GM12878 (cell line): ENCODE data around the gene CRB1. TPM values are rescaled to one million over a fixed set of nuclear protein-coding genes. Genes with fewer than 3 reads are reported as not detected.

Experiments
- ATAC-seq: fragments of 200-7000 bp; cut with Tn5 transposase; 3 replicates; pipeline ENCODE4 v1.9.1; 2020; ENCODE audit warnings: mild to moderate bottlenecking, moderate library complexity
- BruUV-seq: library from RNA; stranded (reverse); fragments of 400-500 nt; replicated peaks from 2 replicates; lab custom pipeline; 2021; lab: Mats Ljungman, UMichigan
- CTCF ChIA-PET: fragments of 300-600 bp; sonication (Branson Sonifier 250); formaldehyde crosslinking; extraction: SDS; loops from one replicate; lab custom pipeline; 2021; ENCODE audit warnings: inconsistent platforms; lab: Yijun Ruan, JAX
- POLR2A ChIA-PET: fragments of 350-600 bp; formaldehyde crosslinking; extraction: SDS; loops from one replicate; lab custom pipeline; 2021; ENCODE audit warnings: inconsistent platforms; lab: Charles Lee
- RAD21 ChIA-PET: fragments of 300-600 bp; sonication (Branson Sonifier 250); formaldehyde crosslinking; loops from one replicate; lab custom pipeline; 2023; ENCODE audit warnings: antibody characterized with exemption; ENCODE audit not compliant: unreplicated experiment; lab: Charles Lee
- SMC1A ChIA-PET: fragments of 300-600 bp; sonication (Branson Sonifier 250); formaldehyde crosslinking; loops from one replicate; lab custom pipeline; 2023; ENCODE audit not compliant: unreplicated experiment, uncharacterized antibody; lab: Charles Lee
- DNase-seq: peaks from one replicate; pipeline ENCODE4 v3.0.0-alpha.2; 2011; ENCODE audit warnings: low read depth, low spot score
- FAIRE-seq: peaks from 3 replicates; lab custom pipeline; 2011; peaks lifted over from hg19 to GRCh38; lab: Jason Lieb, UNC
- H2AFZ ChIP-seq: 2 replicates; pipeline ENCODE4 v1.6.0; 2011; ENCODE audit warnings: low read depth, low read length, control low read depth; ENCODE audit not compliant: control insufficient read depth
- H3K27ac ChIP-seq: 2 replicates; pipeline ENCODE4 v1.5.1; 2011; ENCODE audit warnings: control low read depth; ENCODE audit not compliant: control insufficient read depth, insufficient read depth
- H3K27me3 ChIP-seq, 2 experiments: replicated peaks in 1 of 2; 2 replicates each; pipeline versions ENCODE4 v1.6.0 to v1.6.1; 2011; ENCODE audit warnings: low read length in 1 of 2; ENCODE audit not compliant: control insufficient read depth in 2 of 2, insufficient read depth in 2 of 2
- H3K36me3 ChIP-seq, 2 experiments: 2 replicates each; pipeline ENCODE4 v1.5.1; 2011; ENCODE audit warnings: low read length in 1 of 2; ENCODE audit not compliant: control insufficient read depth in 2 of 2, insufficient read depth in 2 of 2
- H3K4me1 ChIP-seq: 2 replicates; pipeline ENCODE4 v1.6.1; 2011; ENCODE audit warnings: mild to moderate bottlenecking, low read length, moderate library complexity, mixed read lengths; ENCODE audit not compliant: control insufficient read depth, insufficient read depth
- H3K4me2 ChIP-seq: 2 replicates; pipeline ENCODE4 v1.6.0; 2011; ENCODE audit warnings: control low read depth; ENCODE audit not compliant: control insufficient read depth, insufficient read depth
- H3K4me3 ChIP-seq: fragments of 200-600 bp; sonication (generic); 2 replicates; pipeline ENCODE4 v1.5.1; 2016
- H3K79me2 ChIP-seq: 2 replicates; pipeline ENCODE4 v1.6.0; 2011; ENCODE audit warnings: low read length; ENCODE audit not compliant: control insufficient read depth, insufficient read depth
- H3K9ac ChIP-seq: 2 replicates; pipeline ENCODE4 v1.8.0; 2011; ENCODE audit warnings: low read length, control low read depth, mixed read lengths; ENCODE audit not compliant: control insufficient read depth, insufficient read depth
- H3K9me3 ChIP-seq: replicated peaks from 3 replicates; pipeline ENCODE4 v1.5.1; 2011; ENCODE audit warnings: mild to moderate bottlenecking, low read length; ENCODE audit not compliant: control insufficient read depth, insufficient read depth
- H4K20me1 ChIP-seq: 2 replicates; pipeline ENCODE4 v1.6.0; 2011; ENCODE audit not compliant: control insufficient read depth, insufficient read depth
- ATF3 ChIP-seq: IDR thresholded peaks from 2 replicates; pipeline ENCODE4 v1.6.1; 2011; ENCODE audit warnings: low read depth, mild to moderate bottlenecking, low read length, moderate library complexity, borderline replicate concordance; ENCODE audit errors: extremely low read depth
- ATF7 ChIP-seq: fragments of 450-650 bp; IDR thresholded peaks from 2 replicates; pipeline ENCODE4 v1.6.1; 2016; ENCODE audit warnings: low read depth, mild to moderate bottlenecking
- CREB1 ChIP-seq: IDR thresholded peaks from 2 replicates; pipeline ENCODE4 v1.6.1; 2012; ENCODE audit warnings: low read depth, mild to moderate bottlenecking, inconsistent platforms
- DPF2 ChIP-seq: fragments of 450-650 bp; IDR thresholded peaks from 2 replicates; pipeline ENCODE4 v1.6.1; 2017; ENCODE audit warnings: mild to moderate bottlenecking
- ESRRA ChIP-seq: IDR thresholded peaks from 2 replicates; pipeline ENCODE4 v1.6.1; 2012; ENCODE audit warnings: mild to moderate bottlenecking, low read length, improper control_type of control experiment
- EZH2 ChIP-seq: IDR thresholded peaks from 2 replicates; pipeline ENCODE4 v1.6.1; 2012; ENCODE audit warnings: low read depth, mild to moderate bottlenecking, control low read depth, inconsistent platforms, low read length, borderline replicate concordance; ENCODE audit not compliant: control insufficient read depth
- FOXK2 ChIP-seq: fragments of 450-650 bp; IDR thresholded peaks from 2 replicates; pipeline ENCODE4 v1.6.1; 2017; ENCODE audit warnings: mild to moderate bottlenecking, moderate library complexity
- JUND ChIP-seq: IDR thresholded peaks from 2 replicates; pipeline ENCODE4 v1.6.1; 2012; ENCODE audit warnings: low read depth, mild to moderate bottlenecking, low read length, improper control_type of control experiment, moderate library complexity
- KAT2A ChIP-seq: conservative IDR thresholded peaks from 2 replicates; pipeline ENCODE4 v1.6.1; 2011; ENCODE audit warnings: low read depth, low read length; ENCODE audit not compliant: control insufficient read depth
- MLLT1 ChIP-seq: fragments of 450-650 bp; IDR thresholded peaks from 2 replicates; pipeline ENCODE4 v1.6.1; 2016; ENCODE audit warnings: mild to moderate bottlenecking
- MTA3 ChIP-seq: IDR thresholded peaks from 2 replicates; pipeline ENCODE4 v1.6.1; 2012; ENCODE audit warnings: low read length, inconsistent platforms, borderline replicate concordance
- NFIC ChIP-seq: IDR thresholded peaks from 2 replicates; pipeline ENCODE4 v1.6.1; 2012; ENCODE audit warnings: low read depth, mild to moderate bottlenecking, inconsistent platforms, low read length, moderate library complexity
- PAX5 ChIP-seq: IDR thresholded peaks from 2 replicates; pipeline ENCODE4 v1.6.1; 2011; ENCODE audit warnings: low read depth, low read length, borderline replicate concordance
- PAX8 ChIP-seq: fragments of 450-650 bp; IDR thresholded peaks from 2 replicates; pipeline ENCODE4 v1.6.1; 2017; ENCODE audit warnings: mild to moderate bottlenecking, moderate library complexity
- PKNOX1 ChIP-seq: fragments of 450-650 bp; IDR thresholded peaks from 2 replicates; pipeline ENCODE4 v1.6.1; 2016; ENCODE audit warnings: mild to moderate bottlenecking
- PML ChIP-seq: IDR thresholded peaks from 2 replicates; pipeline ENCODE4 v1.6.1; 2012; ENCODE audit warnings: low read length, inconsistent platforms
- RFX5 ChIP-seq: IDR thresholded peaks from 2 replicates; pipeline ENCODE4 v1.6.1; 2011; ENCODE audit warnings: low read depth, low read length, improper control_type of control experiment
- ZBED1 ChIP-seq: IDR thresholded peaks from 2 replicates; pipeline ENCODE4 v1.6.1; 2016; ENCODE audit warnings: borderline replicate concordance
- ZNF384 ChIP-seq: IDR thresholded peaks from 2 replicates; pipeline ENCODE4 v1.6.1; 2012; ENCODE audit warnings: low read depth, mild to moderate bottlenecking, low read length, improper control_type of control experiment, borderline replicate concordance
- WGBS: methylation state at CpG from one replicate; pipeline ENCODE4 v1.1.6; 2016; ENCODE audit warnings: low lambda C conversion rate; ENCODE audit not compliant: insufficient replicate concordance, insufficient coverage; ENCODE audit errors: missing lambda C conversion rate; 5-methylcytosine and 5-hydroxymethylcytosine counted together
- in situ Hi-C: fragments of 300-500 bp; cut with MboI; formaldehyde crosslinking; loops from 9 replicates; pipeline ENCODE4 v1.14.3; 2018; ENCODE audit warnings: mixed read lengths
- intact Hi-C: fragments of 100-400 bp; cut with micrococcal nuclease; formaldehyde crosslinking; loops from one replicate; pipeline ENCODE4 v1.14.2; 2022; ENCODE audit not compliant: unreplicated experiment
- polyA plus RNA-seq, 11 experiments: library from polyadenylated mRNA; depleted of rRNA in 4 of 11; unstranded in 6 of 11; stranded (reverse) in 5 of 11; fragments of >200 nt; fragmentation: Nextera tagmentation in 4 of 11; fragmentation: Illumina TruSeq in 1 of 11; extraction: Ambion mirVana in 4 of 11; extraction: Trizol in 1 of 11; gene quantifications; 1 replicate in 1 of 11; 2 replicates in 10 of 11; pipeline versions ENCODE4 v1.2.1 to v1.2.3, GENCODE V29; 2011 to 2016; ENCODE audit warnings: inconsistent platforms in 2 of 11, missing spikeins in 2 of 11, low read depth in 1 of 11
- total RNA-seq, 4 experiments: library from RNA; depleted of rRNA in 3 of 4; stranded (reverse); fragments of >200 nt in 3 of 4; fragmentation: Illumina TruSeq in 1 of 4; extraction: Trizol in 1 of 4; gene quantifications; 2 replicates each; pipeline versions ENCODE4 v1.2.1 to v1.2.3, GENCODE V29; 2013 to 2021

Gene CRB1
- total and polyA plus RNA-seq, 10 of the 15 experiments (the other 5 are each of a cell fraction or from before 2014, with no cell fraction given) = 0.06 to 0.10 (median 0.06) TPM; not detected in 7

GRCh38 chr1:197485790-197486189, 217.7 kb downstream of the CRB1 start:
- no peaks in the 10 kb centered on the region for H3K9me3 ChIP-seq
- H3K4me2 ChIP-seq = no peak overlapping the region
- WGBS = 2% methylated on average over 3 of the region's 3 CpGs
- BruUV-seq = no TSS peak
- RAD21 ChIA-PET = interaction anchor here (0.7 kb wide), 1 partner anchor 17 kb away, joined by 4 read pairs; no protein-coding TSS in a partner anchor
- TF ChIP-seq PAX8 (no peak), JUND (no peak), CREB1 (no peak), EZH2 (no peak), PAX5 (no peak), ATF3 (no peak), MLLT1 (no peak), RFX5 (no peak), DPF2 (no peak), ATF7 (no peak), MTA3 (no peak), ESRRA (no peak), ZBED1 (no peak), NFIC (no peak), PKNOX1 (no peak), KAT2A (no peak), FOXK2 (no peak), PML (no peak), ZNF384 (no peak)
- no peak for DNase-seq
- no peak overlapping the region for H3K9ac ChIP-seq
- no peak; the same call in 1 of the 3 replicates for ATAC-seq
- no peaks in the 10 kb centered on the region; a peak in 1 of 4 replicates for H3K27me3 ChIP-seq
- intact Hi-C loops (no loop called here), in situ Hi-C loops (no loop called here)
- FAIRE-seq = no peak
- CTCF ChIA-PET = interaction anchor here (1.3 kb wide), 1 partner anchor 10 kb away, joined by 3 read pairs; no protein-coding TSS in a partner anchor
- POLR2A ChIA-PET = interaction anchor here (0.6 kb wide), 1 partner anchor 135 kb away, joined by 4 read pairs; no protein-coding TSS in a partner anchor
- H3K4me1 ChIP-seq = no peaks in the 10 kb centered on the region
- SMC1A ChIA-PET = no interaction called here
- no peaks in the 10 kb centered on the region for H3K36me3 ChIP-seq
- H3K27ac ChIP-seq = no peak overlapping the region
- H2AFZ ChIP-seq = no peak overlapping the region
- H4K20me1 ChIP-seq = no peaks in the 10 kb centered on the region
- no peaks in the 10 kb centered on the region for H3K79me2 ChIP-seq
- no peak overlapping the region for H3K4me3 ChIP-seq
